Omental fat pad (tissue), 4 donors: ENCODE results near the gene ASB3. TPM values are rescaled to one million over a fixed set of nuclear protein-coding genes. Genes with fewer than 3 reads are reported as not detected.

ENCODE experiments used
- ATAC-seq: fragments of 150-250 bp; one replicate; pipeline ENCODE4 v1.9.1; 2016; ENCODE audit warnings: mild to moderate bottlenecking, moderate library complexity; ENCODE audit not compliant: low FRiP score
- DNase-seq: peaks from one replicate; pipeline ENCODE4 v3.0.0-alpha.2; 2019; ENCODE audit warnings: low spot score
- CTCF ChIP-seq, 3 donors: fragments of 450-650 bp; IDR thresholded peaks; one replicate each; pipeline ENCODE4 v1.5.1; 2016 to 2017; ENCODE audit warnings: antibody characterized with exemption in 3 of 3, mild to moderate bottlenecking in 3 of 3, moderate library complexity in 2 of 3
- total RNA-seq, 4 donors: library from RNA; depleted of rRNA; stranded (reverse); fragments of >200 nt; gene quantifications; one replicate each; pipeline ENCODE4 v1.1.0, GENCODE V29; 2016

ASB3 gene
- total RNA-seq, 4 donors from 2014 or later: 7.0 to 24.9 (median 12.0) TPM

DNA sequence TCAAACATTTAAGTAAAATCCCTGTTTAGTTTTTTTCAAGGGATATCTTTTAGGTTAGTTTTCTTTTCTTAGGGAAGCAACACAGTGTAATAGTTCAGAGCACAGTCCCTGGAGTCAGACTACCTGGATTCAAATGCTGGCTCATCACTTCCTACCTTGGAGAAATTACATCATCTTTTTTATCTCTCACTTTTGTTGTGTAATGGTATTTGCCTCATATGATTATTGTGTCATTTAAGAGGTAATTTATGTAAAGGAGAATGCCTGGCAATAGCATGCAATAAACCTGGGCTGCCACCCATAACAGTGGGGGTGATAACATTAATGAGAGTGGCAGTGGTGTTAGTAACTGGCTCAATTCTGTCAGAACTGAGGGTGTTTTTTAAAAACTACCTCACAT is 26.4 kb upstream of the ASB3 start:
- ATAC-seq: no peak
- no peak for TF ChIP-seq CTCF (IDR thresholded peaks at IDR 0.05)
- no peak for DNase-seq

GRCh38 chr2:53811601-53812000 is 24.8 kb upstream of the ASB3 start:
- no peak for DNase-seq
- no peak for ATAC-seq
- no peak for TF ChIP-seq CTCF (IDR thresholded peaks at IDR 0.05)

DNA sequence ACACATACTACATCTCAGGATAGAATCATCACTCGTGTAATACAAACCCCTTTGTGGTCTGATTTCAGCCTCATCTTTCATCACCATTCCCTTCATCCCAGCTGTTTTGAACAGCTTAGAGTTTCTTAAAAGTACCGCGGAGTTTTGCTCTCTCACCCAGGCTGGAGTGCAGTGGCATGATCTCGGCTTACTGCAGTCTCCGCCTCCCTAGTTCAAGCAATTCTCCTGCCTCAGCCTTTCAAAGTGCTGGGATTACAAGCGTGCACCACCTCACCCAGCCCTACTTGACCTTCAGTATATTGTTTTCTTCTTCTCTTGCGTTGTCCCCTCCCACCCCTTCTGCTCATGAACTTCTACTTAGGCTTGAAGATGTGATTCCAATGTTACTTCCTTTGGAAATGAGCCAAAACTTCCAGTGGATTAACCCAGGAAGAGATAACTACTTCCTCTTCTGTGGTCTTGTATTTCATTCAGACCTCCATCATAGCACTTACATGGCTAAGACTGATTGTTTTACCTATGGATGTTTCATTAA is 15.9 kb upstream of the ASB3 start:
- ATAC-seq (no peak), DNase-seq (no peak)
- no peak for TF ChIP-seq CTCF (IDR thresholded peaks at IDR 0.05)

GRCh38 chr2:53801547-53801946 is 14.8 kb upstream of the ASB3 start:
- ATAC-seq: no peak
- no peak for DNase-seq
- TF ChIP-seq CTCF (IDR thresholded peaks at IDR 0.05): no peak

GRCh38 chr2:53793821-53794220 is 7.1 kb upstream of the ASB3 start:
- DNase-seq (no peak), ATAC-seq (no peak)
- TF ChIP-seq CTCF (IDR thresholded peaks at IDR 0.05): no peak

DNA sequence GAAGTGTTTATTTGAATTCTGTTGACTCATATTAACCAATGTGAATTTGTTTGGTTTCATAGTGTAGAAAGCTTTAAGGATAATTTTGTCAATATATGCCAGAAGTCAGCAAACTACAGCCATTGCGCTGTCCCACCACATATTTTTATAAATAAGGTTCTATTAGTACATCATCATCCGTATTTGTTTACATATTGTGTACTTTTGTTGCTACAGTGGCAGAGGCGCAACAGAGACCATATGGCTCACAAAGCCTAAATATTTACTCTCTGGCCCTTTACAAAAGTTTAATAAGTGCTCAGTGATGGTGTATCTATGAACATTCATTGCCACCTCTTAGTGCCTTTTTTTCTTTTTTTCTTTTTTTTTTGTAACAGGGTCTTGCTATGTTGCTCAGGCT is 6.5 kb upstream of the ASB3 start:
- ATAC-seq: no peak
- no peak for DNase-seq
- TF ChIP-seq CTCF (IDR thresholded peaks at IDR 0.05): no peak

- ATAC-seq (peak; percentile 40), DNase-seq (no peak)
- no peak for TF ChIP-seq CTCF (IDR thresholded peaks at IDR 0.05)
These were observed 999 bp upstream of the ASB3 start for GRCh38 chr2:53787614-53788289.
